Muscle of arm (tissue), 14 donors: ENCODE results near the gene OR5H2. TPM values are rescaled to one million over a fixed set of nuclear protein-coding genes. Genes with fewer than 3 reads are reported as not detected.
"Not testable (repeated sequence)": the region's sequence is repeated elsewhere in the genome, so short reads cannot be mapped to it uniquely, and the experiment has no call there.

Experiments used
- DNase-seq: peaks from one replicate; pipeline ENCODE4 v3.0.0-alpha.2; 2013
- long read RNA-seq, 11 donors: transcript quantifications; one replicate each; lab custom pipeline, GENCODE V29; 2026
- polyA plus RNA-seq, 12 donors: library from polyadenylated mRNA; unstranded; fragments of 120-200 nt; gene quantifications; one replicate each; pipeline ENCODE4 v1.2.1, GENCODE V29; 2013; ENCODE audit not compliant: insufficient read length in 12 of 12

OR5H2 gene
- not detected for polyA plus RNA-seq
- long read RNA-seq, donor 1 = 0 reads
- long read RNA-seq, donor 2 = 0 reads
- long read RNA-seq, donor 3 = 0 reads
- long read RNA-seq, donor 4 = 0 reads
- long read RNA-seq, donor 5 = 0 reads
- long read RNA-seq, donor 6 = 0 reads
- long read RNA-seq, donor 7 = 0 reads
- long read RNA-seq, donor 8 = 0 reads
- long read RNA-seq, donor 9 = 0 reads
- long read RNA-seq, donor 10 = 0 reads
- long read RNA-seq, donor 11 = 0 reads

GRCh38 chr3:98282205-98282604 lies at the start of gene OR5H2:
Gene OR5H2, plus strand, starts transcription at chr3:98282505. Its CDS starts 398 bp downstream, at chr3:98282903.
- no peak for DNase-seq

GRCh38 chr3:98233468-98233867 lies 48.8 kb upstream of the OR5H2 start:
- no peak for DNase-seq

GRCh38 chr3:98240131-98240530 lies 42.2 kb upstream of the OR5H2 start:
- no peak for DNase-seq

- no peak for DNase-seq
Measured at GRCh38 chr3:98242155-98242554, 40.1 kb upstream of the OR5H2 start.

GRCh38 chr3:98243843-98244242 lies 38.5 kb upstream of the OR5H2 start:
- DNase-seq = no peak

- DNase-seq = no peak
Measured at GRCh38 chr3:98246142-98246541, 36.2 kb upstream of the OR5H2 start.

- DNase-seq = not testable (repeated sequence)
Measured at GRCh38 chr3:98256026-98256425, 26.3 kb upstream of the OR5H2 start.

- no peak for DNase-seq
Measured at GRCh38 chr3:98259707-98260106, 22.6 kb upstream of the OR5H2 start.

GRCh38 chr3:98262046-98262445 lies 20.3 kb upstream of the OR5H2 start:
- peak; percentile 15 for DNase-seq

- no peak for DNase-seq
Measured at GRCh38 chr3:98263944-98264343, 18.4 kb upstream of the OR5H2 start, which contains the start of gene OR5H6. Gene OR5H6, plus strand, starts transcription at chr3:98264244. Its CDS starts 89 bp downstream, at chr3:98264333.

GRCh38 chr3:98269846-98270245 lies 12.5 kb upstream of the OR5H2 start:
- no peak for DNase-seq

- no peak for DNase-seq
Measured at GRCh38 chr3:98272126-98272525, 10.2 kb upstream of the OR5H2 start.

- no peak for DNase-seq
Measured at GRCh38 chr3:98274914-98275313, 7.4 kb upstream of the OR5H2 start.

- no peak for DNase-seq
Measured at GRCh38 chr3:98290916-98291315, 8.6 kb downstream of the OR5H2 start.

- DNase-seq = no peak
Measured at GRCh38 chr3:98291332-98291957, 9.1 kb downstream of the OR5H2 start.

GRCh38 chr3:98322101-98322500 lies 39.8 kb downstream of the OR5H2 start:
- DNase-seq = no peak

- no peak for DNase-seq
Measured at GRCh38 chr3:98322686-98323085, 40.4 kb downstream of the OR5H2 start.

GRCh38 chr3:98323425-98323824 lies 41.1 kb downstream of the OR5H2 start:
- no peak for DNase-seq

GRCh38 chr3:98325055-98325454 lies 42.8 kb downstream of the OR5H2 start:
- no peak for DNase-seq

- DNase-seq = no peak
Measured at GRCh38 chr3:98326105-98326893, 44.0 kb downstream of the OR5H2 start.

- no peak for DNase-seq
Measured at GRCh38 chr3:98326945-98327344, 44.6 kb downstream of the OR5H2 start.

GRCh38 chr3:98328933-98329332 lies 46.6 kb downstream of the OR5H2 start:
- DNase-seq = no peak
